HepG2 (cell line): ENCODE results near the gene DUS3L. TPM values are rescaled to one million over a fixed set of nuclear protein-coding genes. Genes with fewer than 3 reads are reported as not detected.

ENCODE experiments used
- CBFB ChIP-seq: sonication (generic); formaldehyde crosslinking; IDR thresholded peaks from 2 replicates; pipeline ENCODE4 v1.4.0; 2020; ENCODE audit warnings: missing genetic modification reagents
- DNMT1 ChIP-seq: sonication (generic); formaldehyde crosslinking; IDR thresholded peaks from 2 replicates; pipeline ENCODE4 v1.5.1; 2020; ENCODE audit warnings: mild to moderate bottlenecking, missing genetic modification reagents
- HOXA9 ChIP-seq: sonication (generic); formaldehyde crosslinking; IDR thresholded peaks from 2 replicates; pipeline ENCODE4 v1.8.1; 2022; ENCODE audit warnings: missing genetic modification reagents, mild to moderate bottlenecking, moderate library complexity, borderline replicate concordance
- MAFG ChIP-seq: sonication (generic); formaldehyde crosslinking; IDR thresholded peaks from 2 replicates; pipeline ENCODE4 v1.5.1; 2020; ENCODE audit warnings: mild to moderate bottlenecking, missing genetic modification reagents
- PHF5A ChIP-seq: IDR thresholded peaks from one replicate; pipeline ENCODE4 v1.6.1; 2018; ENCODE audit warnings: low read depth, missing genetic modification reagents; ENCODE audit not compliant: unreplicated experiment
- PHF8 ChIP-seq: sonication (generic); formaldehyde crosslinking; IDR thresholded peaks from 2 replicates; pipeline ENCODE4 v1.5.0; 2020; ENCODE audit warnings: missing genetic modification reagents
- POLR2AphosphoS2 ChIP-seq: IDR thresholded peaks from 2 replicates; pipeline ENCODE4 v1.6.1; 2011; ENCODE audit warnings: low read depth, low read length, improper control_type of control experiment
- POLR2AphosphoS5 ChIP-seq: IDR thresholded peaks from 2 replicates; pipeline ENCODE4 v1.6.1; 2012; ENCODE audit warnings: low read depth, low read length
- RBM22 ChIP-seq: fragments of 200-400 bp; formaldehyde crosslinking; optimal IDR thresholded peaks from 2 replicates; pipeline ENCODE3; 2017; ENCODE audit warnings: mild to moderate bottlenecking, low read length, moderate library complexity
- SIN3A ChIP-seq: IDR thresholded peaks from 2 replicates; pipeline ENCODE4 v1.6.1; 2011; ENCODE audit warnings: low read depth, mild to moderate bottlenecking, control low read depth, low read length, borderline replicate concordance
- SUZ12 ChIP-seq: fragments of 150-350 bp; IDR thresholded peaks from 2 replicates; pipeline ENCODE4 v1.6.1; 2014; ENCODE audit warnings: low read depth, low read length
- ZBTB3 ChIP-seq: sonication (generic); formaldehyde crosslinking; IDR thresholded peaks from 2 replicates; pipeline ENCODE4 v1.4.0; 2020; ENCODE audit warnings: low read depth, mild to moderate bottlenecking, moderate library complexity, missing genetic modification reagents, borderline replicate concordance
- ZNF180 ChIP-seq: sonication (generic); formaldehyde crosslinking; IDR thresholded peaks from 2 replicates; pipeline ENCODE4 v1.4.0; 2020; ENCODE audit warnings: low read depth, missing genetic modification reagents, borderline replicate concordance
- ZNF713 ChIP-seq: sonication (generic); formaldehyde crosslinking; IDR thresholded peaks from 2 replicates; pipeline ENCODE4 v1.4.0; 2020; ENCODE audit warnings: mild to moderate bottlenecking, missing genetic modification reagents
- ZNF737 ChIP-seq: sonication (generic); formaldehyde crosslinking; IDR thresholded peaks from 2 replicates; pipeline ENCODE4 v1.5.0; 2020; ENCODE audit warnings: missing genetic modification reagents, mild to moderate bottlenecking, borderline replicate concordance
- polyA plus RNA-seq, 8 experiments: library from polyadenylated mRNA; depleted of rRNA in 3 of 8; stranded (reverse) in 7 of 8; unstranded in 1 of 8; fragments of >200 nt; fragmentation: Illumina TruSeq in 4 of 8; extraction: Trizol in 4 of 8; gene quantifications; 2 replicates each; pipeline versions ENCODE4 v1.2.1 to v1.2.3, GENCODE V29; 2011 to 2016; ENCODE audit warnings: low read depth in 4 of 8, missing spikeins in 1 of 8, mixed read lengths in 1 of 8; ENCODE audit not compliant: insufficient read depth in 1 of 8
- total RNA-seq, 5 experiments: library from RNA; depleted of rRNA; stranded (reverse); fragments of >200 nt; fragmentation: Illumina TruSeq; extraction: Trizol; gene quantifications; 2 replicates each; pipeline ENCODE4 v1.2.3, GENCODE V29; 2016; ENCODE audit warnings: low read depth in 1 of 5
- TF ChIP-seq, protein P1 (sequence below): sonication (generic); formaldehyde crosslinking; IDR thresholded peaks from 2 replicates; pipeline ENCODE4 v1.8.1; 2022; ENCODE audit warnings: low read depth, mild to moderate bottlenecking, missing genetic modification reagents
- TF ChIP-seq, protein P2 (sequence below): sonication (generic); formaldehyde crosslinking; IDR thresholded peaks from 2 replicates; pipeline ENCODE4 v1.4.0; 2020; ENCODE audit warnings: missing genetic modification reagents, borderline replicate concordance
- TF ChIP-seq, protein P3 (sequence below): sonication (generic); formaldehyde crosslinking; IDR thresholded peaks from 2 replicates; pipeline ENCODE4 v1.5.1; 2020; ENCODE audit warnings: missing genetic modification reagents, mild to moderate bottlenecking, borderline replicate concordance
- TF ChIP-seq, protein P4 (sequence below): sonication (generic); formaldehyde crosslinking; IDR thresholded peaks from 2 replicates; pipeline ENCODE4 v1.4.0; 2020; ENCODE audit warnings: missing genetic modification reagents

DUS3L gene
- total and polyA plus RNA-seq, 2 of the 13 experiments (the other 11 are each of a cell fraction or from before 2014, with no cell fraction given) = 13.3 to 25.1 TPM

DNA sequence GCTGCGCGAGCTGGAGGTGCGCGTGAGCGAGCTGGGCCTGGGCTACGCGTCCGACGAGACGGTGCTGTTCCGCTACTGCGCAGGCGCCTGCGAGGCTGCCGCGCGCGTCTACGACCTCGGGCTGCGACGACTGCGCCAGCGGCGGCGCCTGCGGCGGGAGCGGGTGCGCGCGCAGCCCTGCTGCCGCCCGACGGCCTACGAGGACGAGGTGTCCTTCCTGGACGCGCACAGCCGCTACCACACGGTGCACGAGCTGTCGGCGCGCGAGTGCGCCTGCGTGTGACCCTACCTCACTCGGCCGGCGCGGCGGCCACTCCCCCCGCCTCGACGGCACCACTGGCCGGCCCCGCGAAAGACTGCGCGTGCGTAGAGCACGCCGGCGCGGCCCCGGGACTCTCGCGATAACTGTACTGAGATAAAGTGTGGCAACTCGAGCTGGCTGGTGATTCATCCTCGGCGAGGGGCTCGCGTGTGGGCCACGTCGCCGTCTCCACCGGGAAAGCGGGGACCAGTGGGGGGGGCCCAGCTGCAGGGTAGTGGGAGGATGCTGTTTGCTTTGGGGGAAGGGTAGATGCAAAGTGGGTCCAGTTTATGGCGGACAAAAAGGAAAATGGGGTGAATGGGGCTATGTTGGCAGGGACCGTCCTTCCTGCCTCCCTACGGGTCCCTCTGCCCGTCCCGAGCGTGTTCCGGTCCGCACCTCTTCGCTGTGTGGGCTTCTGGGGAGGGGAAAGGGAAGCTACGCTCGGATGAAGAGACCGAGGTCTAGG lies 37.1 kb upstream of the DUS3L start (continued):
- TF ChIP-seq, protein P1, sequence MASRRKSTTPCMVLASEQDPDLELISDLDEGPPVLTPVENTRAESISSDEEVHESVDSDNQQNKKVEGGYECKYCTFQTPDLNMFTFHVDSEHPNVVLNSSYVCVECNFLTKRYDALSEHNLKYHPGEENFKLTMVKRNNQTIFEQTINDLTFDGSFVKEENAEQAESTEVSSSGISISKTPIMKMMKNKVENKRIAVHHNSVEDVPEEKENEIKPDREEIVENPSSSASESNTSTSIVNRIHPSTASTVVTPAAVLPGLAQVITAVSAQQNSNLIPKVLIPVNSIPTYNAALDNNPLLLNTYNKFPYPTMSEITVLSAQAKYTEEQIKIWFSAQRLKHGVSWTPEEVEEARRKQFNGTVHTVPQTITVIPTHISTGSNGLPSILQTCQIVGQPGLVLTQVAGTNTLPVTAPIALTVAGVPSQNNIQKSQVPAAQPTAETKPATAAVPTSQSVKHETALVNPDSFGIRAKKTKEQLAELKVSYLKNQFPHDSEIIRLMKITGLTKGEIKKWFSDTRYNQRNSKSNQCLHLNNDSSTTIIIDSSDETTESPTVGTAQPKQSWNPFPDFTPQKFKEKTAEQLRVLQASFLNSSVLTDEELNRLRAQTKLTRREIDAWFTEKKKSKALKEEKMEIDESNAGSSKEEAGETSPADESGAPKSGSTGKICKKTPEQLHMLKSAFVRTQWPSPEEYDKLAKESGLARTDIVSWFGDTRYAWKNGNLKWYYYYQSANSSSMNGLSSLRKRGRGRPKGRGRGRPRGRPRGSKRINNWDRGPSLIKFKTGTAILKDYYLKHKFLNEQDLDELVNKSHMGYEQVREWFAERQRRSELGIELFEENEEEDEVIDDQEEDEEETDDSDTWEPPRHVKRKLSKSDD (CRISPR knock-in tag) = no peak
- TF ChIP-seq ZBTB3 (CRISPR knock-in tag) = peak; percentile 56; the same call in 1 of the 2 replicates
- peak; percentile 92 for TF ChIP-seq DNMT1
- no peak for TF ChIP-seq MAFG (CRISPR knock-in tag)
- TF ChIP-seq ZNF737 (CRISPR knock-in tag) = no peak
- TF ChIP-seq PHF8 (CRISPR knock-in tag) = peak; percentile 74
- TF ChIP-seq HOXA9 (CRISPR knock-in tag) = peak; percentile 94
- TF ChIP-seq SUZ12 = no peak
- TF ChIP-seq, protein P2, sequence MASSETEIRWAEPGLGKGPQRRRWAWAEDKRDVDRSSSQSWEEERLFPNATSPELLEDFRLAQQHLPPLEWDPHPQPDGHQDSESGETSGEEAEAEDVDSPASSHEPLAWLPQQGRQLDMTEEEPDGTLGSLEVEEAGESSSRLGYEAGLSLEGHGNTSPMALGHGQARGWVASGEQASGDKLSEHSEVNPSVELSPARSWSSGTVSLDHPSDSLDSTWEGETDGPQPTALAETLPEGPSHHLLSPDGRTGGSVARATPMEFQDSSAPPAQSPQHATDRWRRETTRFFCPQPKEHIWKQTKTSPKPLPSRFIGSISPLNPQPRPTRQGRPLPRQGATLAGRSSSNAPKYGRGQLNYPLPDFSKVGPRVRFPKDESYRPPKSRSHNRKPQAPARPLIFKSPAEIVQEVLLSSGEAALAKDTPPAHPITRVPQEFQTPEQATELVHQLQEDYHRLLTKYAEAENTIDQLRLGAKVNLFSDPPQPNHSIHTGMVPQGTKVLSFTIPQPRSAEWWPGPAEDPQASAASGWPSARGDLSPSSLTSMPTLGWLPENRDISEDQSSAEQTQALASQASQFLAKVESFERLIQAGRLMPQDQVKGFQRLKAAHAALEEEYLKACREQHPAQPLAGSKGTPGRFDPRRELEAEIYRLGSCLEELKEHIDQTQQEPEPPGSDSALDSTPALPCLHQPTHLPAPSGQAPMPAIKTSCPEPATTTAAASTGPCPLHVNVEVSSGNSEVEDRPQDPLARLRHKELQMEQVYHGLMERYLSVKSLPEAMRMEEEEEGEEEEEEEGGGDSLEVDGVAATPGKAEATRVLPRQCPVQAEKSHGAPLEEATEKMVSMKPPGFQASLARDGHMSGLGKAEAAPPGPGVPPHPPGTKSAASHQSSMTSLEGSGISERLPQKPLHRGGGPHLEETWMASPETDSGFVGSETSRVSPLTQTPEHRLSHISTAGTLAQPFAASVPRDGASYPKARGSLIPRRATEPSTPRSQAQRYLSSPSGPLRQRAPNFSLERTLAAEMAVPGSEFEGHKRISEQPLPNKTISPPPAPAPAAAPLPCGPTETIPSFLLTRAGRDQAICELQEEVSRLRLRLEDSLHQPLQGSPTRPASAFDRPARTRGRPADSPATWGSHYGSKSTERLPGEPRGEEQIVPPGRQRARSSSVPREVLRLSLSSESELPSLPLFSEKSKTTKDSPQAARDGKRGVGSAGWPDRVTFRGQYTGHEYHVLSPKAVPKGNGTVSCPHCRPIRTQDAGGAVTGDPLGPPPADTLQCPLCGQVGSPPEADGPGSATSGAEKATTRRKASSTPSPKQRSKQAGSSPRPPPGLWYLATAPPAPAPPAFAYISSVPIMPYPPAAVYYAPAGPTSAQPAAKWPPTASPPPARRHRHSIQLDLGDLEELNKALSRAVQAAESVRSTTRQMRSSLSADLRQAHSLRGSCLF = no peak
- TF ChIP-seq SIN3A = peak; percentile 69; the same call in 1 of the 2 replicates
- TF ChIP-seq, protein P3, sequence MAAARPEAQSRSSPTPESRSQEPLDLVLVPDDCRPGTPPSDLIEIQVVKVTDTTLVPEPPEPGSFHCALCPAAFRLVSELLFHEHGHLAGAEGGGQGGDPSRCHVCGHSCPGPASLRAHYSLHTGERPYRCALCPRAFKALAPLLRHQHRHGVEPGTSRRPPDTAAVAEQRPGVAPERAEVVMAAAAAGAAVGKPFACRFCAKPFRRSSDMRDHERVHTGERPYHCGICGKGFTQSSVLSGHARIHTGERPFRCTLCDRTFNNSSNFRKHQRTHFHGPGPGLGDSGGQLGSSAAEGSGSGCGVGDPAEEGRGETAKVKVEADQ (CRISPR knock-in tag) = peak; percentile 79; the same call in 1 of the 2 replicates
- no peak; the same call in 1 of the 2 replicates for TF ChIP-seq ZNF180 (CRISPR knock-in tag)
- TF ChIP-seq PHF5A (CRISPR knock-in tag) = peak; percentile 72
- TF ChIP-seq CBFB = peak; percentile 18; the same call in 1 of the 2 replicates
- TF ChIP-seq, protein P4, sequence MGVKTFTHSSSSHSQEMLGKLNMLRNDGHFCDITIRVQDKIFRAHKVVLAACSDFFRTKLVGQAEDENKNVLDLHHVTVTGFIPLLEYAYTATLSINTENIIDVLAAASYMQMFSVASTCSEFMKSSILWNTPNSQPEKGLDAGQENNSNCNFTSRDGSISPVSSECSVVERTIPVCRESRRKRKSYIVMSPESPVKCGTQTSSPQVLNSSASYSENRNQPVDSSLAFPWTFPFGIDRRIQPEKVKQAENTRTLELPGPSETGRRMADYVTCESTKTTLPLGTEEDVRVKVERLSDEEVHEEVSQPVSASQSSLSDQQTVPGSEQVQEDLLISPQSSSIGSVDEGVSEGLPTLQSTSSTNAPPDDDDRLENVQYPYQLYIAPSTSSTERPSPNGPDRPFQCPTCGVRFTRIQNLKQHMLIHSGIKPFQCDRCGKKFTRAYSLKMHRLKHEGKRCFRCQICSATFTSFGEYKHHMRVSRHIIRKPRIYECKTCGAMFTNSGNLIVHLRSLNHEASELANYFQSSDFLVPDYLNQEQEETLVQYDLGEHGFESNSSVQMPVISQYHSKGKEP (CRISPR knock-in tag) = peak; percentile 73; the same call in 1 of the 2 replicates
- TF ChIP-seq RBM22 = peak; percentile 85
- peak; percentile 90; the same call in 1 of the 2 replicates for TF ChIP-seq POLR2AphosphoS2
- TF ChIP-seq ZNF713 (CRISPR knock-in tag) = no peak
- TF ChIP-seq POLR2AphosphoS5 = peak; percentile 99
